Panc1 (cell line): ENCODE measurements around the gene CIB1.

Experiments
- POLR2AphosphoS5 ChIP-seq: IDR thresholded peaks from 2 replicates; pipeline ENCODE4 v1.6.1; 2012; ENCODE audit warnings: mild to moderate bottlenecking, low read depth, low read length, moderate library complexity
- REST ChIP-seq, 2 experiments: IDR thresholded peaks; 2 replicates each; pipeline ENCODE4 v1.6.1; 2011 to 2012; ENCODE audit warnings: low read depth in 2 of 2, control low read depth in 1 of 2, low read length in 1 of 2, mild to moderate bottlenecking in 1 of 2, moderate library complexity in 1 of 2; ENCODE audit not compliant: insufficient read depth in 1 of 2
- TF ChIP-seq, protein P1 (sequence below): fragments of 450-650 bp; IDR thresholded peaks from 2 replicates; pipeline ENCODE4 v1.5.1; 2017; ENCODE audit warnings: mild to moderate bottlenecking

DNA sequence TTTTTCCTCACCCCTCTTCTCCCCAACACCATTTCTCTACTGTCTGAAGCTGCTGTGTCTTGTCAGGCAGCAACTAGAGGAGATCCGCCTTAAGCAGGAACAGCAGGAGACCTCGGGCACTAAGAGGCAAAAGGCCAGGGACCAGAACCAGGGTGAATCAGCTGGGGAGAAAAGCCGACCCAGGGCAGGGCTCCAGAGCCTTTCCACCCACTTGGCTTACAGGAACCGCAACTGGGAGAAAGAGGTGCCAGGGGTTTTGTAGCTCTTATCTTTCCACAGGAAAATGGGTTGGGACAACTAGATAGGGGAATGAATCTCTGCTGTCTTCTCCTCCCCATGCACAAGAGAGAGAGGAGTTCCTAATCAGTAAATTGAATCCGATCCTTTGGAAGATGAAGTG is 28.7 kb upstream of the CIB1 start:
- TF ChIP-seq, protein P1, sequence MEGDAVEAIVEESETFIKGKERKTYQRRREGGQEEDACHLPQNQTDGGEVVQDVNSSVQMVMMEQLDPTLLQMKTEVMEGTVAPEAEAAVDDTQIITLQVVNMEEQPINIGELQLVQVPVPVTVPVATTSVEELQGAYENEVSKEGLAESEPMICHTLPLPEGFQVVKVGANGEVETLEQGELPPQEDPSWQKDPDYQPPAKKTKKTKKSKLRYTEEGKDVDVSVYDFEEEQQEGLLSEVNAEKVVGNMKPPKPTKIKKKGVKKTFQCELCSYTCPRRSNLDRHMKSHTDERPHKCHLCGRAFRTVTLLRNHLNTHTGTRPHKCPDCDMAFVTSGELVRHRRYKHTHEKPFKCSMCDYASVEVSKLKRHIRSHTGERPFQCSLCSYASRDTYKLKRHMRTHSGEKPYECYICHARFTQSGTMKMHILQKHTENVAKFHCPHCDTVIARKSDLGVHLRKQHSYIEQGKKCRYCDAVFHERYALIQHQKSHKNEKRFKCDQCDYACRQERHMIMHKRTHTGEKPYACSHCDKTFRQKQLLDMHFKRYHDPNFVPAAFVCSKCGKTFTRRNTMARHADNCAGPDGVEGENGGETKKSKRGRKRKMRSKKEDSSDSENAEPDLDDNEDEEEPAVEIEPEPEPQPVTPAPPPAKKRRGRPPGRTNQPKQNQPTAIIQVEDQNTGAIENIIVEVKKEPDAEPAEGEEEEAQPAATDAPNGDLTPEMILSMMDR, result no peak
- TF ChIP-seq REST (IDR thresholded peaks at IDR 0.05; ENCODE audit: insufficient read depth in 1 of 2, low read depth in 2 of 2, low read length in 1 of 2), result no peak
- no peak for TF ChIP-seq POLR2AphosphoS5
